Neural cell (in vitro differentiated cells): Measurements from ENCODE around the gene ABCA12. TPM values are rescaled to one million over a fixed set of nuclear protein-coding genes. Genes with fewer than 3 reads are reported as not detected.

Source experiments
- H2AFZ ChIP-seq: fragments of 200-600, 300-800 bp; sonication (generic), shearing (Covaris generic); 2 replicates; pipeline ENCODE4 v1.6.0; 2014; ENCODE audit warnings: low read depth, mild to moderate bottlenecking, antibody characterized with exemption, low read length, moderate library complexity
- H3F3A ChIP-seq: fragments of 200-600 bp; shearing (Covaris generic); 2 replicates; pipeline ENCODE4 v1.6.1; 2016; ENCODE audit warnings: mild to moderate bottlenecking, moderate library complexity, mixed read lengths, antibody characterized with exemption, low read length; ENCODE audit not compliant: insufficient read depth, poor library complexity, severe bottlenecking
- H3K27ac ChIP-seq: fragments of 200-600, 300-800 bp; sonication (generic), shearing (Covaris generic); 2 replicates; pipeline ENCODE4 v1.5.1; 2014; ENCODE audit warnings: mild to moderate bottlenecking, low read length, moderate library complexity
- H3K27me3 ChIP-seq: fragments of 300-800, 200-600 bp; sonication (generic), shearing (Covaris generic); 2 replicates; pipeline ENCODE4 v1.6.0; 2014; ENCODE audit warnings: mild to moderate bottlenecking, low read depth, low read length, moderate library complexity; ENCODE audit not compliant: insufficient read depth
- H3K36me3 ChIP-seq: fragments of 300-800, 200-600 bp; sonication (generic), shearing (Covaris generic); 2 replicates; pipeline ENCODE4 v1.5.1; 2014; ENCODE audit warnings: mild to moderate bottlenecking, antibody characterized with exemption, low read length, moderate library complexity; ENCODE audit not compliant: insufficient read depth
- H3K4me2 ChIP-seq: fragments of 300-800, 200-600 bp; sonication (generic), shearing (Covaris generic); 2 replicates; pipeline ENCODE4 v1.6.0; 2014; ENCODE audit warnings: mild to moderate bottlenecking, low read length
- H3K4me3 ChIP-seq: fragments of 300-800, 200-600 bp; sonication (generic), shearing (Covaris generic); 2 replicates; pipeline ENCODE4 v1.5.1; 2014; ENCODE audit warnings: mild to moderate bottlenecking, low read length, moderate library complexity
- H3K79me2 ChIP-seq: fragments of 200-600 bp; shearing (Covaris generic); replicated peaks from 2 replicates; pipeline ENCODE4 v1.6.0; 2014; ENCODE audit warnings: mild to moderate bottlenecking, low read length, moderate library complexity; ENCODE audit not compliant: insufficient read depth
- H3K9ac ChIP-seq: fragments of 300-800, 200-600 bp; sonication (generic), shearing (Covaris generic); 2 replicates; pipeline ENCODE4 v1.6.1; 2016; ENCODE audit warnings: mild to moderate bottlenecking, low read length, mixed read lengths
- H3K9me2 ChIP-seq: fragments of 200-600 bp; shearing (Covaris generic); 2 replicates; pipeline ENCODE4 v1.6.1; 2016; ENCODE audit warnings: mild to moderate bottlenecking, low read length, mixed read lengths; ENCODE audit not compliant: insufficient read depth
- H3K9me3 ChIP-seq: fragments of 200-600, 300-800 bp; sonication (generic), shearing (Covaris generic); 2 replicates; pipeline ENCODE4 v1.6.1; 2016; ENCODE audit warnings: mild to moderate bottlenecking, mixed run types, low read length, moderate library complexity, mixed read lengths
- H4K20me1 ChIP-seq: fragments of 200-600 bp; shearing (Covaris generic); 2 replicates; pipeline ENCODE4 v1.6.1; 2016; ENCODE audit warnings: mild to moderate bottlenecking, mixed run types; ENCODE audit not compliant: insufficient read depth
- EP300 ChIP-seq: fragments of 450-650 bp; conservative IDR thresholded peaks from 2 replicates; pipeline ENCODE4 v1.6.1; 2014; ENCODE audit warnings: antibody characterized with exemption, mild to moderate bottlenecking, moderate library complexity; ENCODE audit not compliant: poor library complexity, severe bottlenecking
- EZH2 ChIP-seq: fragments of 200-600, 300-800 bp; shearing (Covaris generic), sonication (generic); IDR thresholded peaks from 2 replicates; pipeline ENCODE4 v1.6.1; 2014; ENCODE audit warnings: antibody characterized with exemption, low read length, borderline replicate concordance, mild to moderate bottlenecking; ENCODE audit not compliant: insufficient read depth, poor library complexity, severe bottlenecking
- MXI1 ChIP-seq: fragments of 450-650 bp; conservative IDR thresholded peaks from 2 replicates; pipeline ENCODE4 v1.6.1; 2014; ENCODE audit warnings: antibody characterized with exemption, mild to moderate bottlenecking; ENCODE audit not compliant: poor library complexity, severe bottlenecking
- POLR2AphosphoS5 ChIP-seq: IDR thresholded peaks from 2 replicates; pipeline ENCODE4 v1.6.1; 2012
- RAD21 ChIP-seq: fragments of 450-650 bp; conservative IDR thresholded peaks from 2 replicates; pipeline ENCODE4 v1.6.1; 2014; ENCODE audit warnings: antibody characterized with exemption, mild to moderate bottlenecking, moderate library complexity
- REST ChIP-seq: IDR thresholded peaks from 2 replicates; pipeline ENCODE4 v1.6.1; 2012; ENCODE audit warnings: borderline replicate concordance
- SMC3 ChIP-seq: fragments of 450-650 bp; conservative IDR thresholded peaks from 2 replicates; pipeline ENCODE4 v1.6.1; 2014; ENCODE audit warnings: antibody characterized with exemption, mild to moderate bottlenecking, moderate library complexity; ENCODE audit not compliant: poor library complexity
- TAF1 ChIP-seq: IDR thresholded peaks from 2 replicates; pipeline ENCODE4 v1.6.1; 2012; ENCODE audit warnings: low read depth
- polyA plus RNA-seq: library from polyadenylated mRNA; depleted of rRNA; stranded (reverse); fragments of >200 nt; gene quantifications from 2 replicates; pipeline ENCODE4 v1.2.3, GENCODE V29; 2014
- TF ChIP-seq, protein P1 (sequence below): fragments of 450-650 bp; IDR thresholded peaks from 2 replicates; pipeline ENCODE4 v1.5.1; 2014; ENCODE audit warnings: antibody characterized with exemption, mild to moderate bottlenecking, moderate library complexity; ENCODE audit not compliant: poor library complexity, severe bottlenecking

Gene ABCA12
- polyA plus RNA-seq, 1 donor from 2014 or later = not detected

GRCh38 chr2:215003001-215003400 is 135.4 kb downstream of the ABCA12 start:
- Histone ChIP-seq H3K36me3 (no peaks in the 10 kb centered on the region), H3K9me3 (no peaks in the 10 kb centered on the region), H4K20me1 (no peaks in the 10 kb centered on the region), H3K27me3 (no peaks in the 10 kb centered on the region), H3F3A (no peaks in the 10 kb centered on the region), H3K79me2 (no peaks in the 10 kb centered on the region), H2AFZ (no peak overlapping the region), H3K9ac (no peak overlapping the region), H3K4me2 (no peak overlapping the region), H3K27ac (no peak overlapping the region), H3K9me2 (no peaks in the 10 kb centered on the region), H3K4me3 (peak overlapping the region; percentile 5)
- TF ChIP-seq TAF1 = no peak
- peak; percentile 10 for TF ChIP-seq EP300
- no peak for TF ChIP-seq SMC3
- no peak for TF ChIP-seq POLR2AphosphoS5
- TF ChIP-seq, protein P1, sequence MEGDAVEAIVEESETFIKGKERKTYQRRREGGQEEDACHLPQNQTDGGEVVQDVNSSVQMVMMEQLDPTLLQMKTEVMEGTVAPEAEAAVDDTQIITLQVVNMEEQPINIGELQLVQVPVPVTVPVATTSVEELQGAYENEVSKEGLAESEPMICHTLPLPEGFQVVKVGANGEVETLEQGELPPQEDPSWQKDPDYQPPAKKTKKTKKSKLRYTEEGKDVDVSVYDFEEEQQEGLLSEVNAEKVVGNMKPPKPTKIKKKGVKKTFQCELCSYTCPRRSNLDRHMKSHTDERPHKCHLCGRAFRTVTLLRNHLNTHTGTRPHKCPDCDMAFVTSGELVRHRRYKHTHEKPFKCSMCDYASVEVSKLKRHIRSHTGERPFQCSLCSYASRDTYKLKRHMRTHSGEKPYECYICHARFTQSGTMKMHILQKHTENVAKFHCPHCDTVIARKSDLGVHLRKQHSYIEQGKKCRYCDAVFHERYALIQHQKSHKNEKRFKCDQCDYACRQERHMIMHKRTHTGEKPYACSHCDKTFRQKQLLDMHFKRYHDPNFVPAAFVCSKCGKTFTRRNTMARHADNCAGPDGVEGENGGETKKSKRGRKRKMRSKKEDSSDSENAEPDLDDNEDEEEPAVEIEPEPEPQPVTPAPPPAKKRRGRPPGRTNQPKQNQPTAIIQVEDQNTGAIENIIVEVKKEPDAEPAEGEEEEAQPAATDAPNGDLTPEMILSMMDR = no peak

- H3K79me2 ChIP-seq = no peaks in the 10 kb centered on the region
- H3F3A ChIP-seq = no peaks in the 10 kb centered on the region
- no peaks in the 10 kb centered on the region for H3K9me3 ChIP-seq
- H3K27ac ChIP-seq = no peak overlapping the region
- H3K4me2 ChIP-seq = no peak overlapping the region
- no peaks in the 10 kb centered on the region for H3K36me3 ChIP-seq
- H3K4me3 ChIP-seq = no peak overlapping the region
- no peaks in the 10 kb centered on the region for H3K27me3 ChIP-seq
- H4K20me1 ChIP-seq = no peaks in the 10 kb centered on the region
- TF ChIP-seq RAD21 = peak; percentile 62
- no peak for TF ChIP-seq EP300
- no peak for TF ChIP-seq EZH2
- TF ChIP-seq, protein P1 = peak; percentile 61
- TF ChIP-seq POLR2AphosphoS5 = no peak
- TF ChIP-seq TAF1 = no peak
- TF ChIP-seq SMC3 = peak; percentile 51
- H3K9ac ChIP-seq = no peak overlapping the region
- no peak overlapping the region for H2AFZ ChIP-seq
- no peaks in the 10 kb centered on the region for H3K9me2 ChIP-seq
These were observed 135.9 kb downstream of the ABCA12 start for GRCh38 chr2:215002500-215002899.

GRCh38 chr2:215000721-215001120 is 137.7 kb downstream of the ABCA12 start:
- no peaks in the 10 kb centered on the region for H3K36me3 ChIP-seq
- H3F3A ChIP-seq = no peaks in the 10 kb centered on the region
- no peak for TF ChIP-seq EP300
- TF ChIP-seq REST = no peak
- TF ChIP-seq TAF1 = no peak
- no peak for TF ChIP-seq SMC3
- no peak for TF ChIP-seq EZH2
- TF ChIP-seq MXI1 = no peak
- TF ChIP-seq, protein P1 = no peak
- TF ChIP-seq RAD21 = no peak
- TF ChIP-seq POLR2AphosphoS5 = no peak
- no peak overlapping the region for H3K4me3 ChIP-seq
- H3K9me2 ChIP-seq = no peaks in the 10 kb centered on the region
- H2AFZ ChIP-seq = no peak overlapping the region
- H3K9me3 ChIP-seq = no peaks in the 10 kb centered on the region
- no peaks in the 10 kb centered on the region for H4K20me1 ChIP-seq
- H3K9ac ChIP-seq = no peak overlapping the region
- no peaks in the 10 kb centered on the region for H3K27me3 ChIP-seq
- no peaks in the 10 kb centered on the region for H3K79me2 ChIP-seq
- H3K27ac ChIP-seq = no peak overlapping the region
- no peak overlapping the region for H3K4me2 ChIP-seq
